GM18873 (cell line): ENCODE measurements around the gene ZBTB24.

Source experiments
- ATAC-seq: cut with Tn5 transposase; IDR thresholded peaks from one replicate; pipeline ENCODE4 v1.9.1; 2021; ENCODE audit warnings: mild to moderate bottlenecking, moderate library complexity, moderate number of reproducible peaks; ENCODE audit not compliant: unreplicated experiment, low FRiP score

ZBTB24 gene

DNA sequence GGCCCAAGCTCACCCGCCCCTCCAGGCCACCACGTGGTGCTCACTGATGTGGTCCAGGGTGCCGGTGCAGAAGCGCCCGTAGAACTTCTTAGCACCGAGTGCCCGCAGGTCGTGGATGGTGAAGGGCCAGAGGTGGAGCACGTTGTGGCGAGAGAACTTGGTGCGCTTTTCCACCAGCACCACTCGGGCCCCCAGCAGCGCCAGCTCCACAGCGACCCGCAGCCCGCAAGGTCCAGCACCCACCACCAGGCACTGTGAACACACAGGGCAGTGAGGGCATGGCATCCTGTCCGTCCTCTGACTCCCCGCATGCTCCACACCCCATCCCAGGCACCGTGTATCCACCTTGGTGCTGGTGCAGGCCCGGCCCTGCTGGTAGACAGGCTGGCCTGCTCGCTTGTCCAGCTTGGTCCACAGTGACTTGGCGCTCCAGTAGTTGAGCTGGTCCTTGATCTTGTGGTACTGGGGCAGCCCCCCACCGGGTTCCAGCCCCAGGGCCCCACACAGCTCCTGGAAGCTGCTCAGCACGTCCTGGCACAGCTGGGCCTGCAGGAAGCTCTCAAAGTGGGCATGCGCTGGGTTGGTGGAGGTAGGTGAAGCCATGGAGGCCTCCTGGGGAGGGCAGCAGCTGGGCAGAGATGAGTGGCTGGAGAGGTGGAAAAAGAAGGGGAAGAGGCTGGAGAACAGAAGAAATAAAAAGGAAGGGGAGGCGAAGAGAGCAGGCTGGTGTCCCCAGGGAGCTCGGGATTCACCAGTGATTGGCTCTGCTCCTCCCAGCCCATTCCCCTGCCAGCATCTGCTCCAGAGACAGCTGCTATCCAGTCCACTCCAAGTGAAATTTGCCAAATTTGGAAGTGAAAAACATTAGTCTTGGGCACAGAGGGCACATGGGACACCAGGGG lies 29.2 kb downstream of the ZBTB24 start:
- no peak for ATAC-seq

GRCh38 chr6:109453156-109453555 lies 29.9 kb downstream of the ZBTB24 start:
- ATAC-seq = no peak

DNA sequence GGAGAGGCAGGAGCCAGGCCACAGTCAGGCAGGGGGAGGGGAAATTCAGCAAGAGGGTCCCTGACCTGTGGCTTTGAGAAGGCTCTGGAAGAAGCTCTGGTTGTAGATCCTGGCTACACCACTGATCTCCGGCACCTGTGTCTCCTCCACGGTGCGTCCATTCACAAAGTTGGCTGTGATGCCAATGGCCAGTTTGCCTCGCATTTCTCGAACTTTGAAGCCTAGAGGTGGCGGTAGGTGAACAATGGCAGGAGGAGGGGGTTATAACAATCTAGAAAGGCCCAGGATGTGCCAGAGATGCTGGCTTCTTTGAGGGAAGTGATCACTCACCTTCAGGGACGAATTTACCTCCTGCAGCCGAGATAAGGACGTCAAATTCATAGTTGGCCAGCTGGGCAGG lies 30.8 kb downstream of the ZBTB24 start:
- ATAC-seq = no peak

- no peak for ATAC-seq
Measured at GRCh38 chr6:109451376-109451775, 31.6 kb downstream of the ZBTB24 start.

DNA sequence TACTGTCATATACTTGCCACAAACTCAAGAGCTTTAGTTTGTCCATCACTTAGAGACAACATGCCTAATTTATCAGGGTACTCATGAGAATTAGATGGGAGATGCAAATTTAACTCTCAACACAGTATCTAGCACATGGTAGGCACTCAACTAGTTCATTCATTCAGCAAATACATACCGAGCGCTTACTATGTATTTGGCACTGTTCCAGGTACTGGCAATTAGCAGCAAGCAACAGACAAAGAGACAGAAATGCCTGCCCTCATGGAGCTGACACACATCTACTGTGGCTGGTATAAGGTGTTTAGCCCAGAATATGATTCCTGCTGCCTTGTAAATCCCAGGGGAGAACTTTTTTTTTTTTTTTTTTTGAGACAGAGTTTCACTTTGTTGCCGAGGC lies 32.2 kb downstream of the ZBTB24 start:
- no peak for ATAC-seq

DNA sequence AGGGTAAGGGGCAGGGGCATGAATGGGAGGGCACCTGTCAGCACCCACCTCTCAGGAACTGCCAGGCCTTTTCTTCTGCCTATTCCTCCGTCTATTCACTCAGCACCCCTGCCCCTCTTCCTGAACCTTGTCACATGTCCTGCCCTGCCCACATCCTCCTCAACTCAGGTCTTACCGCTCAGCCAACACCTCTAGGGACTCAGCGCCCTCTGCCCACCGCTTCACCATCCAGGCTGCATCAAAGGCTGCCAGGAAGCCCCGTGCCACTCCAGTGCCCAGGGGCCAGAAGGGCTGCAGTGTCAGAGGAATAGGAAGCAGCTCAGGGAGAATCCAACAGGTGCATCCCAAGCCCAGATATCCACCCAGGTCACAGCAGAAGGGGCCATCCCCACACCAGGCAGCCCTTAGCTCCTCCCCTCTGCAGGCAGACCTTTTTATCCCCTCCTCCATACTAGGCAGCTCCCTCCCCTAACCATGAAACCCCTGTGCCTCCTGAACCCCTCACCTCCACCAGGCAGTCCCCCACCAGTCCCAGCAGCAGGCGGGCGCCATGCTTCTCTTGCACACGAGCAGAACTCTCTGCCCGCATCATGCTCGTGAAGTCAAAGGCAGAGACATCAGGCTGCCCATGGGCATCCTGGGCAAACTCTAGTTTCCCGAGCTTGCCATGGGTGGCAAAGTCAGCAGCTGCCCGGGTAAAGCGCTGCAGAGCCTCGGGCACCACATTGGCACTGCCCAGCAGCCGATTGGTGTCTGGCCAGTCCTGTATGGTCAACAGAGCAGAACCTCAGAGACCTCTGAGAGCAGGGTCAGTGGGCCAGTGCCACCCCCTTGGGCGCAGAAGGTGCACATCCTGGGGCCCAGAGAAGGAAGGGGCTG lies 33.0 kb downstream of the ZBTB24 start:
- ATAC-seq = no peak

- ATAC-seq = no peak
Measured at GRCh38 chr6:109449064-109449794, 33.8 kb downstream of the ZBTB24 start.

DNA sequence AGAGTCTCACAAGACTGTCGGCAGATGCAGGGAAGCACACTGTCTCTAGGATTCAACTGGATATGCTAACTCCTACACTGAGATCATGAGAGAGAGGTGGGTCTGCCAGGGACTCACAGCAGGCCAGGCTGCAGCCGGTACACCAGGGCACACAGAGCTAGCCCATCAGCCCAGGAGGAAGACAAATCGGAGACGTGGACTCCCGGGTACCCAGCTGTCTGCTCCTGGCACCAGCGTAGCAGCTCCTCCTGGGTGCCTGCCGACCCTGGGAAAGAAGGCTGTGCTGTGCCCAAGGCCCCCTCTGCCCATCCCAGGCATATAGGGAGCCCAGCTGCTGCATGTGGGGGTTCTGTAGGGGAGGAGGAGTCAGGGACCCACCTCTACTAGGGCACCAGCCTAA lies 34.4 kb downstream of the ZBTB24 start:
- no peak for ATAC-seq

DNA sequence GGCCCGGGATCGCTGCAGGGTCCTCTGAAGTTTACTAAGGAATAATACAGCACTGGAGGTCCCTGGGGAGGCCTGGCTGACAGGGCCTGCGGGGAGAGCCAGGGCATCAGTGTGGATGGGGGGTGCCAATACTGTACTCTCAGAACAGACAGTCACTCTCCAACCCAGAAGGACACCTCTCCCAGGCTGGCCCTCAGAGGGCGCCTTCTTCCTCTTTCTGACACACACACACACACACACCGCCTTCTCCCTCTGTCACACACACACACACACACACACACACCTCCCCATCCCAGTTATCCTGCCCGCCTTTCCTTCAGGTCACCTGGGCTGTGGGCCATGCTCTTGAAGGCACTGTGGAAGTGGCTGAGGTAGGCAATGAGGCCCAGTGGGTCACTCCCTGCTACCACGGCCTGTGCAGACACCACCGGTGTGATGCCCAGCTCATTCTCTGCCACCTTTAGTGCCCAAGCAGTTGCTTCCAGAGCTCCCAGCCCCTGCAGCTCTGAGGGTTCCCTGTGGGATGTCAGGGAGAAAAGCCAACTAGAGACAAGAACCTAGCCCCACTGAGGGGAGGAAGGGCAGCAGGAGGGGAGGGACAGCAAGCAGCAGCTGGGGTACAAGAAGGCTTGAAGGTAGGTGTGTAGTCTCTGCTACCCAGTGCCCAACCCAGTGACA lies 35.0 kb downstream of the ZBTB24 start:
- no peak for ATAC-seq

DNA sequence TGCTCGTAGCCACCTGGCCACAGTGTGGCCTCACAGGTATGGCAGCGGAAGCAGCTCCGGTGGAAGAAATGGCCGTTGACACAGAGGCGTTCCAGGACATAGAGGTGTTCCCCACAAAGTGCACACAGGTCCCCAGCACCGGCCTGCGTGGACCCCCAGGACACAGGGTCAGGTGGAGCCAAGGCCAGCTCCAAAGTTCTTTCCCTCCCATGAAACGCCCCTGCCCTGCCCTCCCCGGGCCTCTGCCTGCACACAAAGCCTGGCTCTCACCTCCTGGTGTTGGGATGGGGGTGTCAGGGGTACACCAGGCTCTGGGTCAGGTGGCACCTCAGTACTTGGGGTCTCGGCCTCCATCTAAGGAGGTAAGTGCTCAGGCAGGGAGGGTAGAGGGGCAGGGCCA lies 35.9 kb downstream of the ZBTB24 start:
- ATAC-seq = no peak

DNA sequence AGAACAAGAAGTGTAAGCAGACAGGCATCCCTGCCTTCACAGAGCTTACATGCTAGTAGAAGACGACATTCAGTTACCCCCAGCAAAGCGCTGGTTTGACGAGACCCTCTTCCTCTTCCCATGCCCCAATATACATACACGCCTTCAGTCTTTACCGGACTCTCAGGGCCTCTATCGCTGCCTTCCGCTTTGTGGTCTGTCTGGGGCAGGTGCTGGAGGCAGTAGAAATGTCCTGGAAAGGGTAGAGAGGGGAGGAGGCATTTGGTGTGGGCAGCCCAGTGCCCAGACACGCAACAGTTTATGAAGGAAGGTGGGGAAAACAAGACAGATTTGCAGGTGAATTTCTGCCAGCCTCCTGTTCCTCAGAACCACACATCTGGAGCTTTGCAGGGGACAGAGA lies 36.5 kb downstream of the ZBTB24 start:
- ATAC-seq = no peak

GRCh38 chr6:109446072-109446471 lies 36.9 kb downstream of the ZBTB24 start:
- ATAC-seq = no peak

GRCh38 chr6:109445382-109445781 lies 37.6 kb downstream of the ZBTB24 start:
- no peak for ATAC-seq

DNA sequence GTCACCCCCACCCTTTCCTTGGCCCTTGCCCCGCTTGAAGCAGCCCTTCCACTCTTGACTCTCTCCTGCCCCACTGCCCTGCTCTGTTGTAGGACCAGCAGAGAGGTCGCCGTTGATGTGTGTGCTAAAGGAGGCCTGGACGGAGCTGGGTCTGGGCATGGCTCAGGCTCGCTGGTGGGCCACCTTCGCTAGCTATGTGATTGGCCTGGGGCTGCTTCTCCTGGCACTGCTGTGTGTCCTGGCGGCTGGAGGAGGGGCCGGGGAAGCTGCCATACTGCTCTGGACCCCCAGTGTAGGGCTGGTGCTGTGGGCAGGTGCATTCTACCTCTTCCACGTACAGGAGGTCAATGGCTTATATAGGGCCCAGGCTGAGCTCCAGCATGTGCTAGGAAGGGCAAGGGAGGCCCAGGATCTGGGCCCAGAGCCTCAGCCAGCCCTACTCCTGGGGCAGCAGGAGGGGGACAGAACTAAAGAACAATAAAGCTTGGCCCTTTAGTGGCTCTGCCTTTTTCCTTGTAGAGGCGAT lies 39.5 kb downstream of the ZBTB24 start:
- ATAC-seq = no peak

DNA sequence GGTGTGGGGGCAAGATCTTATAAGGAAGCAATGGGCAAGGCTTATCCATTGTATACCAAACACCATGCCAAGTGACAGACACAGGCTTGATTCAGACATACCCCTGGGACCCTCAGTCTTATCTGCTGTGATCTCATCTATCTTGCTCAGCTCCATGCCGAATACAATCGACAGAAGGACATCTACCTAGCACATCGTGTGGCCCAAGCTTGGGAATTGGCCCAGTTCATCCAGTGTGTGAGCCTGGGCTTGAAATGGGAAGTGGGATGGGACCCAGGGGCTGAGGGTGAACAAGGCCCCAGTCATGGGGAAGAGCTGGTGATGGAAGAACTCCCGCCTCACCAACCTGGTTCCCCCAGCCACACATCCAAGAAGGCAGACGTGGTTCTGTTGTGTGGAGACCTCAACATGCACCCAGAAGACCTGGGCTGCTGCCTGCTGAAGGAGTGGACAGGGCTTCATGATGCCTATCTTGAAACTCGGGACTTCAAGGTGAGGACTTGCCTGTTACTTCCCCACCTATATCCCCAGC lies 40.6 kb downstream of the ZBTB24 start:
- ATAC-seq = no peak

DNA sequence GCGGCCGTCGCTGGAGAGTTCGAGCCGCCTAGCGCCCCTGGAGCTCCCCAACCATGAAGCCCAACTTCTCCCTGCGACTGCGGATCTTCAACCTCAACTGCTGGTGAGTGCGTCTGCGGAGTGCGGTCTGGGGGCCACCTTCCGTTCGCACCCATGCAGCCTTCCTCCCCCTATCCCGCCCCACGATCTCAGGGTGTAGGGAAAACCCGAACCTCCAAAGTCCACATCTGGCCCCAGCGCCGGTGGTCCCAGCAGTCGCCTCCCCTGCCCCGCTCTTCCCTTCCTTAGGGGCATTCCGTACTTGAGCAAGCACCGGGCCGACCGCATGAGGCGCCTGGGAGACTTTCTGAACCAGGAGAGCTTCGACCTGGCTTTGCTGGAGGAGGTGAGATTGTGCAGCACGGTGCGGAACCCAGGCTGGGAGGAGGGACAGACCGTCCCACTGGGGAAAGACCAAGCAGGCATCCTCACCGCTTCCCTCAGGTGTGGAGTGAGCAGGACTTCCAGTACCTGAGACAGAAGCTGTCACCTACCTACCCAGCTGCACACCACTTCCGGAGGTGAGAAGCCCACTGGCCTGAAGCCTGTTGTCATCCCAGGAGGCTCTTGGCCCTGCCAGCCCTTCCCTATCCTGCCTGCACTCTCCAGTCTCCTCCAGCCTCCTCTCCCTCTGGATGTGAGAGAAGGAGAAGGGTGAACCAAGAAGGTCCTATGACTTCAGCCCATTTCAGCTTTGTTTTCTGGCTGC lies 41.8 kb downstream of the ZBTB24 start:
- ATAC-seq = peak; percentile 24

DNA sequence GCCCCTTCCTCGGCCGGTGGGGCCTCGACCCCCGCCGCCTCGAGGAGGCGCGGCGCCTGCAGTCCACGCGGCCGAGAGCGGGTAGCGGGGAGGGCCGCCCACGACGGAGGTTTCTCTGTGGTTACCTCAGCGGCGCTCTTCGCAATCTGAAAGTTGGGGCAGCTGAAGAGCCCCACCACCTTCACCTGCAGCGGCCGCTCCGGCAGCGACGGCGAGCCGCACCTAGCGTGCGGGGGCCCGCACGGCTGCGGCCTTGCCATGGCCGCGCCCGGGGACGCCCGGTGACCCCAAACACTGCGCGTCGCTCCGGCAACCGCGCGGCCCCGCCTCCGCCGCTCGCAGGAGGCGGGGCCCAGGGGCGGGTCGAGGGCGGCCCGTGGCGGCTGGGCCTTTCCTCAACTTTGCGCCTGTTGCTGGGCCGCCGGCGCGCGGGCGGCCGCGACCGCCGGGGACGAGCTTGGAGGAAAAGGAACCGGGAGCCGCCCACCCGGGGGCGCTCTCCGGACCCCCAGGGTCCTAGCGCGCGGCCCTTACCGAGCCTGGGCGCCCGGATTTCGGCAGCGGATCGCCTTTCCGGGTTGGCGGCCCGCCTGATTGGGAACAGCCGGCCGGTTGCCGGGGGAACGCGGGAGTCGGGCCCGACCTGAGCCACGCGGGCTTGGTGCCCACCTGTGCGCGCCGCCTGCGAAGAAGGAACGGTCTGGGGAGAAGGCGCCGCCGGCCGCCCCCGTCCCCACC lies 42.5 kb downstream of the ZBTB24 start, which contains the start of the genes PPIL6 and SMPD2:
Gene PPIL6 (minus strand): TSS at position 298 of the 738 bp plus-strand sequence. CDS start 38 bp downstream, at position 260.
Gene SMPD2 (plus strand): TSS at position 394 of the 738 bp plus-strand sequence. CDS start 398 bp downstream, outside the sequence.
- peak; percentile 56 for ATAC-seq

GRCh38 chr6:109436041-109436440 lies 47.0 kb downstream of the ZBTB24 start:
- ATAC-seq = no peak
